ENCODE results near the gene CIAPIN1.

- TF ChIP-seq CTCF (IDR thresholded peaks at IDR 0.05) (no peak), ZFX (IDR thresholded peaks at IDR 0.05; ENCODE audit: borderline replicate concordance) (no peak)
Measured at GRCh38 chr16:57381791-57382534, 65.2 kb downstream of the CIAPIN1 start.

Data from 22Rv1 (cell line).